ENCODE results near the gene BTNL9. TPM values are rescaled to one million over a fixed set of nuclear protein-coding genes. Genes with fewer than 3 reads are reported as not detected.
"Not testable (repeated sequence)": the region's sequence is repeated elsewhere in the genome, so short reads cannot be mapped to it uniquely, and the experiment has no call there.

The BTNL9 gene
- total RNA-seq, 1 donor from 2014 or later, result not detected

DNA sequence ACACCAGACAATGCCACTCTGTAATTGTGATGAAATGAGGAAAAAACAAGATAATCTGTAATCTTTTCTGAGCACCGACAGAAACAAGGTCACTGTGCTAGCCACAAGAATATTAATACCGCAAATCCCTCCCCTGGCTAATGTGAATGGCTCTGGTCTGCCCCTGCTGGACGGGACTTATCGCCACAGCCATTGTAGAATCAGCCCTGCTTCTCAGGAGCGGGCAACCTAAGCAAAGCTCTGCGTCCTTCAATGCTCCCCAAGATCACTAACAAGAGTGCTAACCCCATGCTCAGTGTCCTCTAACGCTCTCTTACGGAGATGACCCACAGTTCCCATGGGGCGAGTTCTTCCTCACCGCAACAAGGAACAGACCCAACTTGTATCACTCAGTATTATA is 48.2 kb downstream of the BTNL9 start:
- H3K27me3 Mint-ChIP-seq (ENCODE audit: low read depth), result peaks cover 44% of the 10 kb centered on the region
- no peaks in the 10 kb centered on the region for H3K36me3 Mint-ChIP-seq (ENCODE audit: low read depth)

DNA sequence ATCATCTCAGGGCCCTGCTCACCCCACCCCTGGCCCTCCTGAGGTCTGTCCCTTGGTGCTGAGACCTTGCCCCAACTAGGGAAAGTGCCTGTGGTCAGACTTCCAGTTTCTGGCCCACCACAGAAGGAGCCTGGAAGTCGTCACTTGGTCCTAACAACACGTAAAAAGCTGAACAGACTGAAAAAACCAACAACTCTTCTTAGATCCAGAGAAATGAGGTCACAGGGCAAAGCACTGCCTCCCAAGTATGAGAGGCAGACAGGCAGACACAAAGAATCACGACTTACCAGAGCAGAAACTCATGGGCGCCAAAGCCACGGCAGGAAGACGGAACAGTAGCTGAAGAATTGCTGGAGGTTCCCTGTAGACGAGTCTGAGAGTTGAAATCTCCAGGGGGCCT is 52.4 kb downstream of the BTNL9 start:
- TF ChIP-seq, protein P1, sequence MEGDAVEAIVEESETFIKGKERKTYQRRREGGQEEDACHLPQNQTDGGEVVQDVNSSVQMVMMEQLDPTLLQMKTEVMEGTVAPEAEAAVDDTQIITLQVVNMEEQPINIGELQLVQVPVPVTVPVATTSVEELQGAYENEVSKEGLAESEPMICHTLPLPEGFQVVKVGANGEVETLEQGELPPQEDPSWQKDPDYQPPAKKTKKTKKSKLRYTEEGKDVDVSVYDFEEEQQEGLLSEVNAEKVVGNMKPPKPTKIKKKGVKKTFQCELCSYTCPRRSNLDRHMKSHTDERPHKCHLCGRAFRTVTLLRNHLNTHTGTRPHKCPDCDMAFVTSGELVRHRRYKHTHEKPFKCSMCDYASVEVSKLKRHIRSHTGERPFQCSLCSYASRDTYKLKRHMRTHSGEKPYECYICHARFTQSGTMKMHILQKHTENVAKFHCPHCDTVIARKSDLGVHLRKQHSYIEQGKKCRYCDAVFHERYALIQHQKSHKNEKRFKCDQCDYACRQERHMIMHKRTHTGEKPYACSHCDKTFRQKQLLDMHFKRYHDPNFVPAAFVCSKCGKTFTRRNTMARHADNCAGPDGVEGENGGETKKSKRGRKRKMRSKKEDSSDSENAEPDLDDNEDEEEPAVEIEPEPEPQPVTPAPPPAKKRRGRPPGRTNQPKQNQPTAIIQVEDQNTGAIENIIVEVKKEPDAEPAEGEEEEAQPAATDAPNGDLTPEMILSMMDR (IDR thresholded peaks at IDR 0.05), result no peak
- H3K4me1 Mint-ChIP-seq (ENCODE audit: low read depth), result no peaks in the 10 kb centered on the region
- no peak overlapping the region for H3K27ac Mint-ChIP-seq (ENCODE audit: unreplicated experiment)
- H3K9me3 Mint-ChIP-seq (ENCODE audit: low read depth), result no peaks in the 10 kb centered on the region
- no peak overlapping the region for H3K4me3 Mint-ChIP-seq (ENCODE audit: unreplicated experiment)
- no peaks in the 10 kb centered on the region for H3K36me3 Mint-ChIP-seq (ENCODE audit: low read depth)
- no peak for DNase-seq (ENCODE audit: low spot score)
- peaks cover 9% of the 10 kb centered on the region for H3K27me3 Mint-ChIP-seq (ENCODE audit: low read depth)

More for the DNA sequence above, 48.2 kb downstream of the BTNL9 start:
- no peak for DNase-seq (ENCODE audit: low spot score)
- Mint-ChIP-seq H3K9me3 (ENCODE audit: low read depth) (no peaks in the 10 kb centered on the region), H3K4me1 (ENCODE audit: low read depth) (no peaks in the 10 kb centered on the region), H3K4me3 (ENCODE audit: unreplicated experiment) (no peak overlapping the region), H3K27ac (ENCODE audit: unreplicated experiment) (no peak overlapping the region)
- TF ChIP-seq, protein P1 (IDR thresholded peaks at IDR 0.05), result peak; percentile 58

DNA sequence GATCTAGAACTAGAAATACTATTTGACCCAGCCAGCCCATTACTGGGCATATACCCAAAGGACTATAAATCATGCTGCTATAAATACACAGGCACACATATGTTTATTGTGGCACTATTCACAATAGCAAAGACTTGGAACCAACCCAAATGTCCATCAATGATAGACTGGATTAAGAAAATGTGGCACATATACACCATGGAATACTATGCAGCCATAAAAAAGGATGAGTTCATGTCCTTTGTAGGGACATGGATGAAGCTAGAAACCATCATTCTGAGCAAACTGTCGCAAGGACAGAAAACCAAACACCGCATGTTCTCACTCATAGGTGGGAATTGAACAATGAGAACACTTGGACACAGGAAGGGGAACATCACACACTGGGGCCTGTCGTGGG is 55.1 kb downstream of the BTNL9 start:
- H3K4me3 Mint-ChIP-seq (ENCODE audit: unreplicated experiment); H3K4me1 Mint-ChIP-seq (ENCODE audit: low read depth); H3K27ac Mint-ChIP-seq (ENCODE audit: unreplicated experiment); H3K36me3 Mint-ChIP-seq (ENCODE audit: low read depth); DNase-seq (ENCODE audit: low spot score); H3K9me3 Mint-ChIP-seq (ENCODE audit: low read depth): not testable (repeated sequence)
- peaks cover 21% of the 10 kb centered on the region for H3K27me3 Mint-ChIP-seq (ENCODE audit: low read depth)

DNA sequence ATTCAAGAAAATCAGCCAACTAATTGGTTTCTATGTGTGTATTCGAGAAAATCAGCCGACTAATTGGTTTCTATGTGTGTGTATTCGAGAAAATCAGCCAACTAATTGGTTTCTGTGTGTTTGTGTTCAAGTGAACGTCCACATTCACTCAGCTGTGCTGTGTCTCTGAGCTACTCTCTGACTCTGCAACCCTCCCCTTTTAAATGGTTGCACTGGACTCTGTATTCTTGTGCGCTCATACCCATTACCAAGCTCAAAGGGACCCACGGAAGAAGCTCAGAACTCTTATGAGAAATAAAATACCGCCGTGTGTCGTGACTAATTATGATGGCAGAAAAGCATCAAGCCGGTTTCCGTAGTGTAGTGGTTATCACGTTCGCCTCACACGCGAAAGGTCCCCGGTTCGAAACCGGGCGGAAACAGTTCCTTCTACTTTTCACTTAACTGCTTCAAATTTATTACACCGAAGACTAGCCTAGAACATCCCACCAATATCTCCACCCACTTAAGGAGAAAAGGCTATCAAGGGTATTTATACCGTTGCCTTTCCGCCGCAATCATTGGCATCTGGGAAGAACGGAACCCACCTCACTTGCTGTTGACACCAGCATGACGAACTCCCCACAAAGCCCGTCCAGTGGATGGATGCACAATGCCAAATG is 56.8 kb downstream of the BTNL9 start:
- DNase-seq (ENCODE audit: low spot score); H3K9me3 Mint-ChIP-seq (ENCODE audit: low read depth); H3K4me3 Mint-ChIP-seq (ENCODE audit: unreplicated experiment); H3K36me3 Mint-ChIP-seq (ENCODE audit: low read depth); H3K27ac Mint-ChIP-seq (ENCODE audit: unreplicated experiment); H3K4me1 Mint-ChIP-seq (ENCODE audit: low read depth): not testable (repeated sequence)
- H3K27me3 Mint-ChIP-seq (ENCODE audit: low read depth), result peaks cover 22% of the 10 kb centered on the region

DNA sequence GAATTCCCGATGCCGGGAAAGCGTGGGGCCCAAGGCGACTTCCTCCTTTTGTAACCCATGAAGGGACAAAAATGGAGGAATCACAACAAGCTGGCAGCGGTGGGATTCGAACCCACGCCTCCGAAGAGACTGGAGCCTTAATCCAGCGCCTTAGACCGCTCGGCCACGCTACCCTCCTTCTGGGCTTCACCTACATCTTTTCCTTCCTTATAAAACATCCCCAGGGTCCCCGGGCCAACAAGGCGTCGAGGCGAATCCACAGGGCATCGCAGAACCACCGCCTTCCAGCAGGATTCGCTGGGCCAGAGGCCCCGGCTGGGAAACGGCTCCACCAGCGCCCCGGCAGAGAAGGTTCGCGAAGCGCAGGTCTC is 57.3 kb downstream of the BTNL9 start:
- DNase-seq (ENCODE audit: low spot score); H3K27ac Mint-ChIP-seq (ENCODE audit: unreplicated experiment); H3K9me3 Mint-ChIP-seq (ENCODE audit: low read depth); H3K36me3 Mint-ChIP-seq (ENCODE audit: low read depth); H3K4me3 Mint-ChIP-seq (ENCODE audit: unreplicated experiment); H3K4me1 Mint-ChIP-seq (ENCODE audit: low read depth): not testable (repeated sequence)
- peaks cover 22% of the 10 kb centered on the region for H3K27me3 Mint-ChIP-seq (ENCODE audit: low read depth)

DNA sequence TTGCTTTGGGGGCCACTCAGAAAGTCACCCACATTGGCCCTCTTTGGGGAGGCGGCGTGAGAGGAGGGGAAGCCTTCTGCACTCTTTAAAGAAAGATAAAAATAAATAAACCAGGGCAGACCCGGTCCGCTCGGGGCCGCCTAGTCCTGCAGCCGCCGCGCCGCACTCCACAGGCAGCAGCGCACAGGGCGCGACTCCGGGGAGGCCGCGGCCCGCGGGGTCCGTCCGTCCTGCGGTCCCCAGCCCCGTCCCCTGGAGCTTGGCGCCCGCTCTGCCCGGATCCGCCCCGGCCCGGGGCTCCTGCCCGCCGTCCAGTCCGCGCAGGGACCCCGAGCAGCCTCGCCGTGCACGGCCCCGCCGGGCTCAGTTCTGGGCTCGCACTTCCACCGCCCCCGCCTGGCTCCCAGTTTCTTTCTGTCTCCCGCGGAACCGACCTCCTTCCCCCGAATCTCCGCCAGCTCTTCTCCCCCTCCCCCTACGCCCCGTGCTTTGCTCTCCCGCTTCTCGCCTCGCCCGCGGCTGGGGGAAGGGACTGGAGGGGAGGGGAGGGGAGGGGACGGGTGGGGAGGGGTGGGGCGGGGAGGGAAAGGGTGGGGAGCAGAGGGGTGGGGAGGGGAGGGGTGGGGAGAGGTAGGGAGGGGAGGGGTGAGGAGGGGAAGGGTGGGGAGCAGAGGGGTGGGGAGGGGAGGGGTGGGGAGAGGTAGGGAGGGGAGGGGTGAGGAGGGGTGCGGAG is 57.9 kb downstream of the BTNL9 start:
- peaks cover 19% of the 10 kb centered on the region for H3K27me3 Mint-ChIP-seq (ENCODE audit: low read depth)
- not testable (repeated sequence) for H3K4me1 Mint-ChIP-seq (ENCODE audit: low read depth); H3K4me3 Mint-ChIP-seq (ENCODE audit: unreplicated experiment); H3K9me3 Mint-ChIP-seq (ENCODE audit: low read depth); DNase-seq (ENCODE audit: low spot score); H3K27ac Mint-ChIP-seq (ENCODE audit: unreplicated experiment); H3K36me3 Mint-ChIP-seq (ENCODE audit: low read depth)

DNA sequence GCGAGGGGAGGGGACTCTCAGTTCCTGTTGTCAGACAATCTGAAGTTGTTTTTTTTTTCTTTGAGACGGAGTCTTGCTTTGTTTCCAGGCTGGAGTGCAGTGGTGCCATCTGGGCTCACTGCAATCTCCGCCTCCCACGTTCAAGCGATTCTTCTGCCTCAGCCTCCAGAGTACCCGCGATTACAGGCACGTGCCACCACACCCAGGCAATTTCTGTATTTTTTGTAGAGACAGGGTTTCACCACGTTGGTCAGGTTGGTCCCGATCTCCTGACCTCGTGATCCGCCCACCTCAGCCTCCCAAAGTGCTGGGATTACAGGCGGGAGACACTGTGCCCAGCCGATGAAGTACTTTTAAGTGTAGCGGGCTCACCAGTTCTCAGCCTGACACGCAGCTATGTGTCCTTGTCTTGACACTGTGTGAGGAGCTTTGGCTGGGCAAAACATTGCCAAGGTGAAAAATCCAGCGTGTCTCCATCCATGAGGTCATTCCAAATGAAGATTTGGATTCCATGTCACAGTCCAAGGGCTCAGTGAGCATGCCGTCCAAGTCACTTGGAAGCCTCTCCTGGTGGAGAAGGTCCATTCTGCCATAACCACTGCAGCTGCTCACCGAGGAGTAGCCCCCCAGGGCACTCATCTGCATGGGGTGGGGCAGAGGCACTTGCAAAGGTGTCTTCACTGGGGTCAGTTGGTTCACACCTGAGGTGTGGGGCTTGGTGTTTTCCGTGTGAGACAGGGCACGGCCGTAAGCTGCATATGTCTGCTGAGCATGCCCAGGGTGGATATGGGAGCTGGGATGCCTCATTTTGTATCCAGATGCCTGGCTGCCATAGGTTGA is 58.9 kb downstream of the BTNL9 start:
- TF ChIP-seq, protein P1 (IDR thresholded peaks at IDR 0.05), result no peak
- Mint-ChIP-seq H3K4me1 (ENCODE audit: low read depth) (peaks cover 5% of the 10 kb centered on the region), H3K27me3 (ENCODE audit: low read depth) (peaks cover 20% of the 10 kb centered on the region), H3K9me3 (ENCODE audit: low read depth) (no peaks in the 10 kb centered on the region), H3K36me3 (ENCODE audit: low read depth) (no peaks in the 10 kb centered on the region), H3K4me3 (ENCODE audit: unreplicated experiment) (no peak overlapping the region), H3K27ac (ENCODE audit: unreplicated experiment) (no peak overlapping the region)
- no peak for DNase-seq (ENCODE audit: low spot score)

Data from chondrocyte (in vitro differentiated cells).